Body of pancreas (tissue), 4 donors: Measurements from ENCODE around the gene ZCWPW2.

ENCODE experiments used
- CTCF ChIP-seq, 7 experiments: fragments of 450-650 bp in 4 of 7; fragments of 200-600 bp in 3 of 7; sonication (generic) in 3 of 7; IDR thresholded peaks; one replicate each; pipeline ENCODE4 v1.5.1; 2016 to 2019; ENCODE audit warnings: antibody characterized with exemption in 7 of 7
- POLR2A ChIP-seq, 3 donors: fragments of 450-650 bp; IDR thresholded peaks; one replicate each; pipeline ENCODE4 v1.6.1; 2016; ENCODE audit warnings: antibody characterized with exemption in 3 of 3, mild to moderate bottlenecking in 2 of 3

- no peak for TF ChIP-seq CTCF (IDR thresholded peaks at IDR 0.05)
- no peak for TF ChIP-seq POLR2A (IDR thresholded peaks at IDR 0.05)
Observed at GRCh38 chr3:28315711-28316110, 32.8 kb upstream of the ZCWPW2 start.
